ENCODE measurements around the gene VPS41. TPM values are rescaled to one million over a fixed set of nuclear protein-coding genes. Genes with fewer than 3 reads are reported as not detected.
"Not testable (repeated sequence)": the region's sequence is repeated elsewhere in the genome, so short reads cannot be mapped to it uniquely, and the experiment has no call there.

Gene VPS41
- total RNA-seq (2014; rRNA removed; shearing (Covaris generic)) = 86.0 and 92.6 TPM in 2 replicates
- polyA plus RNA-seq (2015; cell fraction: cytosol; rRNA removed) = 32.0 and 38.7 TPM in 2 replicates
- 262 and 271 TPM in 2 replicates for polyA plus RNA-seq (2015; cell fraction: nucleus; rRNA removed)

DNA sequence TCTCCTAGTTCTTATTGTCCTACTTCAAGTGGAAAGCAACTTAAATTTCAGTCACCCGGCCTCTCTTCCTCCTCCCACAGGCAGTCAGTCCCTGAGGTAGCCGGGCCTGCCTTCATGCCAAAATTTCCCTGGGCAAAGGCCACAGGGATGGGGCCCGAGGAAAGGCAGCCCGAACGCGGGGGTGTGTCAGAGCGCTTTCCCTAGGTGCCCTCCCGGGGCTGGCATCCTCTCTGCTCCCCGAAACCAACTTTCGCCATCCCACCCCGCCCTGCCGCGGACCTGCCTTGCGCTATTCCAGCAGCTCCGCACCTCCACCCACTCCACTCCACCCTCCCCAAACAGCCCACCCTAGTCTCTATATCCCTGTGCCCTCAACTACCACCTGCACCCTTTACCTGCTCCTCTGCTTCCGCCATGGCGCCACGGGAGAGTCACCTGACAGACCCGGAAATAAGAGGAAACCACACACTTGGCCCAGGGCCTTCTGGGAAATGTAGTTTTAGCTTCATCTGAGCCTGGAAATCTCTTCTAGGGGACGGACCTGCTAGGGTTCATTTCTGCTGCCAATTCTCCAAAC lies at the start of gene VPS41:
Gene VPS41, minus strand, starts transcription at position 433 of the 577 bp plus-strand sequence. Its CDS starts 17 bp downstream, at position 416.
- in situ Hi-C loops (cut with HindIII; ENCODE audit: low pct_unique_long_range_greater_than_20kb, low sequenced_read_pairs) = no loop called here
- peak; percentile 92 for DNase-seq (ENCODE audit: low read depth, low spot score)

DNA sequence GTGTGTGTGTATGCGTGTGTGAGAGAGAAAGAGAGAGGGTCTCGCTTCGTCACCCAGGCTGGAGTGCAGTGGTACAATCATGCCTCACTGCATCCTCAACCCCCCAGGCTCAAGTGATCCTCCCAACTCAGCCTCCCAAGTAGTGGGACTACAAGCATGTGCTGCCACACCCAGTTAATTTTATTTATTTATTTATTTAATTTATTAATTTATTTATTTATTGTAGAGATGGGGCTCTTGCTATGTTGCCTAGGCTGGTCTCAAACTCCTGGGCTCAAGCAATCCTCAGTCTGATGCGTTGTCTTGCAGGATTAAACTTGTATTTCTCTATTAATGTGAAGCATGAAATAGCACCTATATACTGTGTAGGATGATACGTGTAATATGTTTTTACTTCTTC lies 46.9 kb upstream of the VPS41 start:
- in situ Hi-C loops (cut with HindIII; ENCODE audit: low pct_unique_long_range_greater_than_20kb, low sequenced_read_pairs) = no loop called here
- no peak for DNase-seq (ENCODE audit: low read depth, low spot score)

DNA sequence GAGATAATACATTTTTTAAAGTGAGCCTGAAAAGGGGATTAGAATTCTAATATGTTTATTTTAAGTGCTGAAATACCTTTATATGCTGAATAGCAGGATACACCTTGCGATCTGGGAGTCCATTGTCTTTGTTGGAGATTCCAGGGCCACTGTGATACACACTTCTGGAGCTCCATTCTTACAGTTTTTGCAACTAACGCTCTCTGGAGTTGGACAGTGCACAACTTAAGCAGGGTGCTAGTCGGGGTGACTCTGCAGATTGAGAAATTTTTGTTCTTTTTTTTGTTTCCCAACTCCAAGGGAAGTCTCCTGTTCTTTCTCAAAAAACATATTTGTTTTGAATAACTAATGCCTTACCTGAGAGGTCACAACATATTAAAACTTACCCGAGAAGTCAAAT lies 45.0 kb upstream of the VPS41 start:
- no peak for DNase-seq (ENCODE audit: low read depth, low spot score)
- in situ Hi-C loops (cut with HindIII; ENCODE audit: low pct_unique_long_range_greater_than_20kb, low sequenced_read_pairs) = no loop called here

DNA sequence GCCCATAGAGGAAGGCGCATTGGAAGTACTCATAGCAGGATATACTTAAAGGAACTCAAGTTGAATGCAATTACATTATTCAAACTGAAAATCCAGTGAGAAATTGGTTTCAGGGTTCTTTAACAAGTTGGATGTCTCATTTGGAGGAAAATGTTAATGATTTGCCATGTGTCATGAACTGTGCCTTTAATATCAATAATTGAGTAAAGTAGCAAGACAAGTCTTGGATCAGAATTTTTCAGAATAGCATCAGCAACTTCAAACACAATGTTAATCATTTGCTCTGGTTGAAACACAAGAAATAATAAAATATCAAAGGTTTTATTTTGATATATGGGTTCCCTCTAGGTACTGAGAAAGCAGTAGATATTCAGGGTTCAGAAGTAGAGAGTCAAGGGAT lies 44.2 kb upstream of the VPS41 start:
- DNase-seq (ENCODE audit: low read depth, low spot score) = no peak

GRCh38 chr7:38951213-38951612 lies 42.2 kb upstream of the VPS41 start:
- in situ Hi-C loops (cut with HindIII; ENCODE audit: low pct_unique_long_range_greater_than_20kb, low sequenced_read_pairs) = no loop called here
- no peak for DNase-seq (ENCODE audit: low read depth, low spot score)

More for the DNA sequence above, 44.2 kb upstream of the VPS41 start:
- in situ Hi-C loops (cut with HindIII; ENCODE audit: low pct_unique_long_range_greater_than_20kb, low sequenced_read_pairs) = no loop called here

DNA sequence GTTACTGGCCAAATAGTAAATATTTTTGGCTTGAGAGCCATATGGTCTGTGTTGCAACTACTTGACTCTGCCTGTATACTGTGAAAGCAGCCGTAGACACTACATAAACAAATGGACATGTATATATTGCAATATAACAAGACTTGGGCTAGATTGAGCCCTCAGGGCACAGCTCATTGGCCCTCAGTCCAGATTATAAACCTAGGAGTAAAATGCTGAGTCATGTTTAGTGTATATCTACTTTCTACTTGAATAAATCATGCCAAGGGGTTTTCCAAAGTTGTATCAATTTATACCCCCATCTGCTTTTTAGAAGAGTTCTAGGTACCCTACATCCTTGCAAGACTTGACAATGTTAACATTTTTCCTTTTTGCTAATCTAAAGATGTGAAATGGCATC lies 41.3 kb upstream of the VPS41 start:
- peak; percentile 11 for DNase-seq (ENCODE audit: low read depth, low spot score)
- in situ Hi-C loops (cut with HindIII; ENCODE audit: low pct_unique_long_range_greater_than_20kb, low sequenced_read_pairs) = no loop called here

GRCh38 chr7:38947541-38947940 lies 38.5 kb upstream of the VPS41 start:
- DNase-seq (ENCODE audit: low read depth, low spot score) = peak; percentile 95
- in situ Hi-C loops (cut with HindIII; ENCODE audit: low pct_unique_long_range_greater_than_20kb, low sequenced_read_pairs) = not testable (repeated sequence)

GRCh38 chr7:38942431-38943051 lies 33.5 kb upstream of the VPS41 start:
- in situ Hi-C loops (cut with HindIII; ENCODE audit: low pct_unique_long_range_greater_than_20kb, low sequenced_read_pairs) = no loop called here
- DNase-seq (ENCODE audit: low read depth, low spot score) = no peak

DNA sequence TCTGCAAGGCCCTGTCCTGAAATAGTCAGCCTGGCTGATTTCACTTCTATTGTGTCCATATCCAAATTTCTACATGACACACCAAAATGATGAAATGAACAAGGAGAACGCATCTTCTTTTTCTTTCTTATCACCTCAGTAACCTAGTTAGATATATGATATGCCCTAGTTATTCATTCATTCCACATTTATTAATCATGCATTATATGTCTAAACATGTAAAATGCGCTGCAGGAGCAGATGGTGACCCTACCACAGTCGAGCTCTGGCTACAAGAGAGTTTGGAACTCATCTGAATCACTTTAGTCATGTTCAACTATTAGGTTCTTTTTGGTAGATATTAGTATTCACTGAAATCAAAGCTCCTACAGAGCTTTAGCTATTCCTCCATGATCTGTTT lies 31.8 kb upstream of the VPS41 start:
- in situ Hi-C loops (cut with HindIII; ENCODE audit: low pct_unique_long_range_greater_than_20kb, low sequenced_read_pairs) = no loop called here
- DNase-seq (ENCODE audit: low read depth, low spot score) = no peak

DNA sequence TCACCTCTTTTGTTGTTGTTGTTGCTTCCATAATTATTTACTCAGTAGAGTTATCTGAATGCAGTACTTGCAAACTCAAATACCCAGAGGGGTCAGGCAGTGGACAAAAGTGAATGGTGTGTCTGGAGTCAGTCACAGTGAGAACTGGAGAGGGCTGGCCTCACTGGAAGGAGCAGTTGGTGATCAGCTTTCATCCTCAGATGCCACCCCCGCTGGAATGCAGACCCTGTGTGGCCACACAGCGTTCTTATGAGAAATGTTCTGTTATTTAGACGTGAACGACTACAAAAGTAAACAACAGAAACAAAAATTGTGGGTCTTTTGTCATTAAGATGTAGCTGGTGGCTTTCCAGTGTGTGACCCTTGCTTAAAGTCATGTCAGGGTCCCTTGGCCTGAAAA lies 29.6 kb upstream of the VPS41 start:
- DNase-seq (ENCODE audit: low read depth, low spot score) = no peak
- in situ Hi-C loops (cut with HindIII; ENCODE audit: low pct_unique_long_range_greater_than_20kb, low sequenced_read_pairs) = no loop called here

GRCh38 chr7:38938001-38938485 lies 29.1 kb upstream of the VPS41 start:
- in situ Hi-C loops (cut with HindIII; ENCODE audit: low pct_unique_long_range_greater_than_20kb, low sequenced_read_pairs) = no loop called here
- DNase-seq (ENCODE audit: low read depth, low spot score) = no peak

GRCh38 chr7:38936641-38937040 lies 27.6 kb upstream of the VPS41 start:
- in situ Hi-C loops (cut with HindIII; ENCODE audit: low pct_unique_long_range_greater_than_20kb, low sequenced_read_pairs) = no loop called here
- DNase-seq (ENCODE audit: low read depth, low spot score) = no peak

- in situ Hi-C loops (cut with HindIII; ENCODE audit: low pct_unique_long_range_greater_than_20kb, low sequenced_read_pairs) = no loop called here
- no peak for DNase-seq (ENCODE audit: low read depth, low spot score)
These were observed 25.5 kb upstream of the VPS41 start for GRCh38 chr7:38934536-38934935.

DNA sequence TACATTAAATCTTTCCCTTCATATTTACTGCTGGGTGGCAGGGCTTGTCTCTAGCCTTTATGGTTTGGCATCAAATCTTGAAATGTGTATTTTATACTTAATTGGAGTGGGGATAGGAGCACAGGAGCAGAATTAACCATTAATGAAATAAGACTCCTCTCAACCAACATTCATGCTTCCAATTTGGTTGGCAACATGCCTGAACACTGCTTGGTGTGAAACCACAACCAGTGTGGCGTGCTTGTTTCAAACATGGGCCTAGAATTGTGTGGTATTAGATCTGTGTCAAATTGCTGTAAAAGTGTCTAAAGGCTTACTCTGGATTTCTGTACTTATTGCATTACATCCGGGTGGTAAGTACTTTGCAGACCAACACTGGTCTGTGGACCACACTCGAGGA lies 25.1 kb upstream of the VPS41 start:
- in situ Hi-C loops (cut with HindIII; ENCODE audit: low pct_unique_long_range_greater_than_20kb, low sequenced_read_pairs) = no loop called here

GRCh38 chr7:38932509-38933168 lies 23.6 kb upstream of the VPS41 start:
- DNase-seq (ENCODE audit: low read depth, low spot score) = peak; percentile 88
- in situ Hi-C loops (cut with HindIII; ENCODE audit: low pct_unique_long_range_greater_than_20kb, low sequenced_read_pairs) = no loop called here

More for the DNA sequence above, 25.1 kb upstream of the VPS41 start:
- no peak for DNase-seq (ENCODE audit: low read depth, low spot score)

DNA sequence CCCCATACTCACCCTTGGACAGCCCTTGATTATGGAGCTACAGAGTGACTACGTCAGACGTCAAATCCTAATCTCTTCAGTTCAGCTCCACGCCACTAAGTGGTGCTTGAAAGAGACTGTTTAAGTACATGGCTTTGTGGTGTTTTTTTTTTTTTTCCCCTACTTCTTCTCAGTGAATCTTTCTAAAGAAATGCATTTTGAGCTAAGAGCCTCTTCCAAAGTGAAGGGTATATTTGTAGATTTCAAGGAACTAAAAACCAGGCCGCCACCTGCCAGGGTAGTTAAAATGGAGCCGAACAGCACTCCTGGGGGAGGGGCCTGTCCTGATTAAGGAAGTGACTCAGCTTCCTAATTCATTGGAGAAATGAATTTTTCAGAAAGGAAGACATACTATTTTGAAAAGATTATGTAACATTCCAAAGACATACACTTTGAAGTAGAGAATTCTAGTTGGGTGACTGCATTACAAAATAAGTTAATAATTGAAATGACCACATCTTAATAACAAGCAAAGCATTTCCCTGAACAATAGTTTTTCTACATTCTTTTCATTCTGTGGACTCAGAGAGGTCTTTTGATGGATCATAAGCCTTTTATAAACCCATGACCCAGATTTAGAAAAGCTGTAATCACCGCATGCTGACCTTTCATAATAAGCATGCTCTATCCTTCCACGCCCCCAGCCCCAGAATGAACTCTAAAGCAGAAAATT lies 20.6 kb upstream of the VPS41 start:
- in situ Hi-C loops (cut with HindIII; ENCODE audit: low pct_unique_long_range_greater_than_20kb, low sequenced_read_pairs) = no loop called here
- DNase-seq (ENCODE audit: low read depth, low spot score) = no peak

- DNase-seq (ENCODE audit: low read depth, low spot score) = no peak
- in situ Hi-C loops (cut with HindIII; ENCODE audit: low pct_unique_long_range_greater_than_20kb, low sequenced_read_pairs) = no loop called here
These were observed 19.5 kb upstream of the VPS41 start for GRCh38 chr7:38928506-38928905.

GRCh38 chr7:38927751-38928150 lies 18.8 kb upstream of the VPS41 start:
- in situ Hi-C loops (cut with HindIII; ENCODE audit: low pct_unique_long_range_greater_than_20kb, low sequenced_read_pairs) = no loop called here
- DNase-seq (ENCODE audit: low read depth, low spot score) = no peak
